Left renal cortex interstitium (tissue), 4 donors: ENCODE data around the gene ITPRIP. TPM values are rescaled to one million over a fixed set of nuclear protein-coding genes. Genes with fewer than 3 reads are reported as not detected.

ENCODE experiments used
- DNase-seq, 4 donors: peaks; one replicate each; pipeline ENCODE4 v3.0.0-alpha.2; 2013; ENCODE audit warnings: low read depth in 4 of 4, low spot score in 2 of 4, missing footprints in 1 of 4
- polyA plus RNA-seq, 4 donors: library from polyadenylated mRNA; unstranded; fragments of 120-200 nt; gene quantifications; one replicate each; pipeline ENCODE4 v1.2.1, GENCODE V29; 2013; ENCODE audit not compliant: insufficient read length in 4 of 4

Gene ITPRIP
- polyA plus RNA-seq, 4 donors: 9.4 to 12.8 (median 11.3) TPM

- DNase-seq: no peak
These were observed 4.7 kb upstream of the ITPRIP start for GRCh38 chr10:104342941-104343411.

GRCh38 chr10:104340641-104341040 is 2.4 kb upstream of the ITPRIP start:
- DNase-seq: no peak

GRCh38 chr10:104340111-104340526 is 1.9 kb upstream of the ITPRIP start:
- DNase-seq: no peak

- peak in 1 of 4 donors; percentile 68 for DNase-seq
These were observed 1.3 kb upstream of the ITPRIP start for GRCh38 chr10:104339469-104340110.

GRCh38 chr10:104337521-104337984 is 712 bp downstream of the ITPRIP start:
- DNase-seq: peak in 1 of 4 donors; percentile 48

- no peak for DNase-seq
These were observed 1.3 kb downstream of the ITPRIP start for GRCh38 chr10:104336821-104337467.

GRCh38 chr10:104334965-104335650 is 3.2 kb downstream of the ITPRIP start:
- DNase-seq: no peak

- DNase-seq: no peak
These were observed 3.7 kb downstream of the ITPRIP start for GRCh38 chr10:104334561-104334960.

- no peak for DNase-seq
These were observed 4.4 kb downstream of the ITPRIP start for GRCh38 chr10:104333728-104334373.

GRCh38 chr10:104333032-104333727 is 5.1 kb downstream of the ITPRIP start:
- no peak for DNase-seq

GRCh38 chr10:104332243-104333031 is 5.8 kb downstream of the ITPRIP start:
- no peak for DNase-seq

GRCh38 chr10:104331208-104331838 is 6.9 kb downstream of the ITPRIP start:
- DNase-seq: no peak

GRCh38 chr10:104330168-104331110 is 7.8 kb downstream of the ITPRIP start:
- no peak for DNase-seq

GRCh38 chr10:104329735-104330134 is 8.5 kb downstream of the ITPRIP start:
- DNase-seq: no peak

GRCh38 chr10:104328896-104329710 is 9.2 kb downstream of the ITPRIP start:
- no peak for DNase-seq

GRCh38 chr10:104328646-104328895 is 9.7 kb downstream of the ITPRIP start:
- DNase-seq: no peak
